Putamen (tissue), 1 donor: Measurements from ENCODE around the gene PPM1H.

Experiments
- DNase-seq: peaks from one replicate; pipeline ENCODE4 v3.0.0-alpha.2; 2016; ENCODE audit warnings: low spot score

The PPM1H gene

DNA sequence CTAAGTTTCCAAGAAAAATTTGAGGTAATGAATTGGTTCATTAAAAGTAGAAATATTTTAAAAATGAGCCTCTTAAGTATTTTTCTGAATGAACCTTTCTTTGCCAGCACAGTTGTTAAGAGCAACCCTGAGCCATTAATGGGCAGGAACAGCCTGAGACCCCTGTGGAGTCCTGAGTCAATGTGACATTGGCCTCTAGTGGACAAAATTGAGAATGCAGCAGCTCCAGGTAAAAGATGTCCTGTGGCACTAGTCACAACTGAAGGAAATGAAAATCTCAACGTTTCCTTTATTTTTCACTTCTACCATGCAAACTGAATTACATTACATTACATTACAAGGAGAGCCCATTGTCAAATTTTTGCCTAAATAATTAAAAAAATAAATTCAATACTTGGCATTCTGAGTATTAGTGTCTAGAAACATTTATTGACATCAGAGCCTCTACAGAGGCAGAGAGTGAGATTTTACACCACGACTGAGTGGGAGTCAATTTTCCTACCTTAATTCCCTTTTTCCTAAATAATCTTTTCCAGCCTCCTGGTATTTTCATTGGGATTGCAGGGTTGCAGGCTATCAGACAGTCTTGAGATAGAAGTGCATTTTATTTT lies 135.7 kb downstream of the PPM1H start:
- no peak for DNase-seq

DNA sequence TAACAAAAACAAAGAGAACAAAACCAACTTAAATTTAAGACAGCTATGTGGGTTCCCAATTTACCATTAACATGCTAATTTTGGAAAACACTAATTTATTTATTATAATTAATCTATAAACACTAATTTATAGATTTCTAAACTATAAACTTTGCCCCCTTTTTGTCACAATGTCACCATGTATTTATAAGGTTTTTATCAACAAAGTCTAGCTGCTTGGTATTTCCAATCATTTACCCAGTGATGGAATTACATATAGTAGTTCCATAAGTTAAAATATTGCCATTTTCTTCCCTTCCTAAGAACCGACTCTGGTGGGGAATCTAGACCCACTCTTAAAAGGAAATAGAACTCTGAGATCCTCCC lies 140.7 kb downstream of the PPM1H start:
- DNase-seq = no peak

DNA sequence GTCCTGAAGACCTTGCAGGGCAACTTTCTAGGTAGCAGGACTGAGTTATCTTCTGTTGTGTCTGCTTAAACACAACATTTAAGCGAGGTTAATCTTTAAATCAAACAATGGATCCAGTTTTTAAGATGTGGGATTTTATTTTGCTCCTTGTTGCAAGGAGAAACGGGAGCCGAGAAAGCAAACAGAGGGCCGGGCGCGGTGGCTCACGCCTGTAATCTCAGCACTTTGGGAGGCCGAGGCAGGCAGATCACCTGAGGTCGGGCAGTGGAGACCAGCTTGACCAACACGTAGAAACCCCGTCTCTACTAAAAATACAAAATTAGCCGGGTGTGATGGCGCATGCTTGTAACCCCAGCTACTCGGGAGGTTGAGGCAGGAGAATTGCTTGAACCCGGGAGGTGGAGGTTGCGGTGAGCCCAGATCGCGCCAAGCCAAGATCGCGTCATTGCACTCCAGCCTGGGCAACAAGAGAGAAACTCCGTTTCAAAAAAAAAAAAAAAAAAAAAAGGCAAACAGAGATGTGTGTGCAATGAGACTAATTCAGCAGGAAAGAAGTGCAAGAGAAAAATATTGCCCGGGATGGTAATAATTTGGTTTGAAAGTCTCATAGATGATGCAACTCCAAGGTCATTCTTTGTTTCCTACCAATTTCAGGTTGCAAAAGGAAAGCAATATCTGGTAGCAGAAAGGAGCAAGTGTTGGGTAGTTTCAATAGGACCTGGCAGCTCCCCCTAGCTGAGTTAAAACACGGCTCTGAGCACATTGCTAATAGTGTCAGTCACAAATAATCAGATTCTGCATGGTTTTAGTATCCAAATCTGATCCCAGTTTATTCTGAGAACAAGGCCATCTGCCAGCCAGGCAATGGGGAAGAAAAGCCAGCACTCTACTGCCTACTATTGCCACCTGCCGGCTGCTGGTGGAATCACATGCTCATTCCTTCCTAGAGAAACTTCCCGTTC lies 141.4 kb downstream of the PPM1H start:
- DNase-seq = peak; percentile 85

DNA sequence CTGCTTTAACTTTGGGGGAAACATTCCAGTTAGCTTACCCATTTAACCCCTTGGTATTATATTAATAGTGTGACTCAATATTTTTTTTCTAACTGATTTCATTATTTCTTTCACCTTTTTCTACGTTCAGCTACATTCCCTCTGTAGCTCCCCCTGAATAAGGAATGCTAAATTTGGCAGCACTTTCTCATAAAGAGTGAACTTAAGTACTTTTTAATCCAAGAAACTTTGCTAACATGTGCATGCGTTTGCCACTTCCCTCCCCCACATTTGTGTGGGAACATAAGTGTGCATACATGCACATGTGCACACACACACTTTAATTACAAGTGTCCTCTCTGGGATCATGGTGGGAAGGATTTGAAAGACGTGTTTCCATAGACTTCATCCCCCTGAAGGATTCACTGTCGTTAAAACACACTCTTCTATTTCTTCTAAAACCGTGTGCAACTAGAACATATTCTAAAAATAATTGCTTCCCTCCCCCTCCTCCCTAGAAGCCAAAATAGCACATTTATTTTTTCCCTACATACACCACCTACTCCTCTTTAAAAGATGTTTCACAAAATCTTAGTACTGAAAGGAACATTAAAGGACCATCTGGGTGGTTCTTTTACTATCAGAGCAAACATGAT lies 142.6 kb downstream of the PPM1H start:
- DNase-seq = peak; percentile 63

DNA sequence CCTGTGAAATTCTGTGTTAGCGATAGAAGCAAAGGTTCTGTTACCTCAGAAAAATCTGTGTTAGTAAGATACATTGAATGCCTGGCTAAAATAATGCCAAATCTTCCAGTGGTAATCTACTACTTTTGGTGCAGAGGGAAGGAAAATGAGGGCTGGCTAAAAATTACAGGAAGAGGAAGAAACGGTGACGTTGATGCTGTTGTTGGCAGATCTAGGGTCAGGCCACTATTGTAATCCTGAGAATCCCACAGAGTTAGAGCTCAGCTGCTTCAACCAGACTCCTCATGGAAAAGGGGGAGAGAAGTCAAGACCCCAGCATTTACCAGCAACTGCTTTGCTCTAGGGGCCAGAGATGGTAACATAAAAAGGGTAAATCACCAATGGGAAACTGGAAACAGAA lies 145.1 kb downstream of the PPM1H start:
- no peak for DNase-seq

DNA sequence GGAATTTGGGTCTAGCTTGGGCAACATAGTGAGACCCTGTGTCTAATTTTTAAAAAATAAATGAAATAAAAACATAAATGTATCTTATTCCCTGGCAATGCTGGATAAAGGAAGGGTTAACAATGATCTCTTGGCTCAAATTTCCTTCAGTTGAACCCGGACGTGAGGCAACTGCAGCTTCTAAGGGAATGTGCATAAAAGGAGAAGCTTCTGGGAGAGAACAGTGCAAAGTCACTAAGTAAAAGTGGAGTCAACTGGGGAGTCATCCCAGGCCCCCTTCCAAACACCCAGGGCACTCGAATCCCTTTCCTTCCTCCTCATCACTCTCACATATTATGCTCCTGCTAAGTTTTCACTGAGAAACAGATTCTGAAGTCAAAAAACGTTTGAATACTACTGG lies 147.3 kb downstream of the PPM1H start:
- no peak for DNase-seq

DNA sequence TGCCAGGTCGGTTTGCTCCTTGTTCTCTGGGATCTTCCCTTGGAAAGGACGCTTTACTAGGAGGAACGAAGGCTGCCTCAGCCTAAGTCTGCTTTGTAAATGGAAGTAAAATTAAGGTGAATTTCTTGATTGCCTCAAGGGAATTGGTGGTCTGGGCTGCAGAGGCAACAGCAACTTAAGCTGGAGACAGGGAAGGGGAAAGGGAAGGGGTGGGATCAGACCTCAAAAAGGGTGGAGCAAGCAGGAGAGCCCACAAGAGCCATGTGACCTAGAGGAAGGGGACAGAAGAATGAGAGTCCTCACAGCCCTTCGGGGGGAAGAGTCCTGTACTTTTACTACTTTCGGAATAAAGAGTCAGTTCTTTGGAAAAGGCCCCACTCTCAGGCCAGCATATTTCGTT lies 147.9 kb downstream of the PPM1H start:
- DNase-seq = no peak

DNA sequence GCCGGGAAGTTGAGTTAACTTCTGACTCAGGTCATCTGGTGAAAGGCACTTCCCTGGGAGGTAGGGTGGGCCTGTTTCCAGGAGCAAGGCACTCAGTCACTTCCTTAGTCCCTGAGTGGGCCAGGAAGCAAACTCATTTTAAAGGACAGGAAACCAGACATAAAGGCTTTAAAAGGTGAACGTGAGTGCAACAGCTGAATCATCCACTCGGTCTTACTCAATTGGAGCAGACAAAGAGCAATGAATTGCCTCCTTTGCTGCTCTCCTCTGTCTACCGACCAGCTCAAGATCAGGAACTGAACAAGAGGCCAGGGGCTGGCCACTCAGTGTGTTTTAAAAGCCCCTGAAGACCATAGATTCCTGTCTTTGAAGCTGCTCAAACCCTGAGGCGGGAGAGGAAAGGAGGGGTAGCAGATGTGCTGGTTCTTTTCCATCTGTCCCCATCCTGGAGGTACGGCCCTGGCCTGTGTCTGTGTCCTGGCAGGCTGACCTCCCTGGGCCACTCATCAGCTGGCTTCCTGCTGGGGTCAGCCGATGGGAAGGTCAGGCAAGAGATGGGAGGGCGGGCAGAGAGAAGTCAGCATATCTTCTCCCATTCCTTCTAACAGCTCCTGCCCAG lies 148.9 kb downstream of the PPM1H start:
- DNase-seq = no peak

DNA sequence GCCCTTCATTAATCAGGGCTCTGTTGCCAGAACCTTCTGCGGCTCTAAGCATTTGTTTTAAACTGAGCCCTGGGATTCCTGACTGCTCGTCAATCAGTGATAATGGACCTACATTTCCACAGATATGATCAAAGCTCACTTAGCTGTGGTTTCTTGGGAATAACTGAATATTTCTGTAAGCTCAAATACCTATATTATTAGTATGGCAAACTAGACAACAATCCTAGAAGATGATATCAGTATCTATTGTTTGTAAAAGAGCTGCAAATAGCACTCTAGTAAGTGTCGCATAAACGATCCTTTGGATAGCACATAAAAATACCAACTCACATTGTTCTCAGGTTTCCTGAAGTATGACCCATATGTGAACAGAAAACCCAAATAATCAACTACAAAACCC lies 150.4 kb downstream of the PPM1H start:
- no peak for DNase-seq

DNA sequence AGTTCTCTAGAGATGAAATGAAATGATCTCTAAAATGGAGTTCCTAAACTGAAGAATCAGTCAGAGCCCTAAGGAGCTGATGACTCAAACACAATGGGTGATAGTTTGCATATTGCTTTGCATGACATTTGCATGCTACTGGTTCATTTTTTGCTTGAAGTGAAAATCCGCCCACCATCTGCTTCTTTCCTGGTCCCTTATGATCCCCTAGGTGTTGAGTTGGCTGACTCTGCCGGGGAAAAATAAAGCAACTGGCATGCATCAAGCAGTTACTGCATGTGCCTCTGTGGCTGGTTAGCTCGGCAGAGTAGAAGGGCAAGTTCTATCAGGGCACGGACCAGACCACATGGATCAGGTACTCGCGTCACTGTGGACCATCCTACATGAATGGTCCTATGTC lies 151.1 kb downstream of the PPM1H start:
- DNase-seq = peak; percentile 55

DNA sequence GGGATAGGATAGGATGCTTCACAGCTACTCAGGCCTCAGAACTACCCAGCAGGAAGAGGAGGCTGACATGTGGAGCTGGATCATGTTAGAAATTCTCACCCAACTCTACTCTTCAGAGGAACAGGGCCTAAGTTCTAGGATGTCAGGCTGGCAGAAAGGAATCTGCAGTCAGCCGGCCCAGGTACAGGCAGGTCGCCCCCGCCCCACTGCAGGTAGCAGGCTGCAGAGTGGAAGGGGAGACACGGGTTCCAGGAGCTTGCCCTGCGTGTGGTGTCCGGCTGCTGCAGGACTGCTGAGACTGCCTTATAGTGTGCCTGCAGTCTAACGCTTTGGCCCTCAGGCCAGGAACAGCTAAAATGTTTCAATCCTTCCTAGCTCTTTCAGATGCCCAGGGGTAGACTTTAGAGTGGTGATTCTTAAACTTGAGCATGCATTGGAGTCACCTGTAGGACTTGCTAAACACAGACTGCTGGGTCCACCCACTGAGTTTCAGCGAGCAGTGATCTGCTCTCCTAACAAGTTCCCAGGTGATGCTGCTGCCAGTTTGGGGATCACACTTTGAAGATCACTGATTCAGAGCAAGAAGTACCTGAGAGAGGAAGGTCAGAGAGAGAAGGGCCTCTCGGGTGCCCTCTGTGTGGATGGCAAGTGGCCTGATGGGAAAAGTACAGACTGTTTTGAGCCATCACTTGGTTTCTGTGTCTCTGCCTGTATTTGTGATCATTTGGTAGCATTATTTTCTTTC lies 153.6 kb downstream of the PPM1H start:
- DNase-seq = no peak

DNA sequence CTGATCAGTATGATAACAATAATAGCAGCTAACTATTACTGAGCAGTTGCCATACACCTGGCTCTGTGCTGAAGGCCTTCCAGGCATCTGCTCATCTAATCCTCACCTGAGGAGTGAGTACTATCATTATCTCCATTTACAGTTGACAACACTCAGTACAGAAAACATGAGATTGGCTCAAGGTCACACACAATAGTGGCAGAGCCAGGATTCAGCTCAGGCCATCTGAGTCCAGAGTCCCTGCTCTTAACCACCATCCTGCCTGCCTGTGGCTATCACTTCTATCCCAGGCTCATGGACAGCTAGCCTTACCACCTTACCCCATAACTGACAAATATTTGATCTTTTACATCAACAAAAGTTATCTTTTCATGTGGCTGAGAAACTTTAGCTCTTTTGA lies 155.5 kb downstream of the PPM1H start:
- no peak for DNase-seq

DNA sequence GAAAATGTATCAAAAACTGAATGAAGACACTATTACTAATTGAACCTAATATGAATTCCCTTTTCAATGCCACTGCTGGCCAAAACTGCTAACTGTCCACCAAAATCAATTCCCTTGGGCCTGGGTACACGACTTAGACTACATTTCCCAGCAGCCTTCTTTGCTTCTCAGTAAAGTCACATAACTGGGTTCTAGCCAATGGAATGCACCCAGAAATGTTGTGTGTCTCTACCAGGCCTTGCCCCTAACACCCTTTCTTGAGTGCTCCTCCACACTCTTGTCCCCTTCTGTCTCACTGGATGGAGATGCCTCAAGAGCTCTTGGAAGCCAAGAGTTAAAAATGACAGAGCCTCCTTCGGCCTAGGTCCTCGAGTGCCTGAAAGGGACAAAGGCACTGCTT lies 156.8 kb downstream of the PPM1H start:
- DNase-seq = no peak

DNA sequence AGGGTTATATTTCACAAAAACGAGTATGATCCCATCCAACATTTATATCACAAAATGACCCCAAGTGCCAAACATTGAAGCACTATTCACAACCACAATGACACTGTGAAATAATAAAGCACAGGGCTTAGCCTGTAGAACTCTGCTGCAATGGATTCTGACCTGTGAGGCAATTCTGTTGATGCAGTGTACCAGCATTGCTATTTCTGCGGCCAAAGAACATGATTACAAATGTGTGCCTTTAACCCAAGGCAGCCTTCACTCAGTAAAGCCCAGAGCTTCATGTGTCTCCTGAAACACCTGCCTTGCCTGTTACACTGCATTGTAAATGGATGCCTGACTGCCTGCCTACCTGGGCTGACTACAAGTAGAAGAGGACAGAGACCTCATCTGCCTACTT lies 158.0 kb downstream of the PPM1H start:
- no peak for DNase-seq

DNA sequence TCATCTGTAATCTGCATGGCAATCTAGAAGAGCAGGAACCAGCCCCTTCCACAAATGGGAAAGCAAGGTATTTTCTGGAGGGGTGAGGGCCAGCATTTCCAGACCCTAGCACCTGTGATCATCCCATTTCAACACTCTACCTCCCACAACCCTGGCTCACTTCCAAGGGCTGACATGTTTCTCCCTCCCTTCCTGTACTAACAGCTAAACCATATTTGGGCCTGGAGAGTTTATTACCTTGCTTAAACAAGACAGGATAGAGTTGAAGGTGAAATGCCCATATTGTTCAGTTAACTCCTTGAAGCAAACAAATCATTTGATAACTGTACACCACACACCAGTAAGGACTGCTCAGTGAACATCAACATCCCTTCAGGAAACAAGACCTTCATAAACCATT lies 158.4 kb downstream of the PPM1H start:
- no peak for DNase-seq

DNA sequence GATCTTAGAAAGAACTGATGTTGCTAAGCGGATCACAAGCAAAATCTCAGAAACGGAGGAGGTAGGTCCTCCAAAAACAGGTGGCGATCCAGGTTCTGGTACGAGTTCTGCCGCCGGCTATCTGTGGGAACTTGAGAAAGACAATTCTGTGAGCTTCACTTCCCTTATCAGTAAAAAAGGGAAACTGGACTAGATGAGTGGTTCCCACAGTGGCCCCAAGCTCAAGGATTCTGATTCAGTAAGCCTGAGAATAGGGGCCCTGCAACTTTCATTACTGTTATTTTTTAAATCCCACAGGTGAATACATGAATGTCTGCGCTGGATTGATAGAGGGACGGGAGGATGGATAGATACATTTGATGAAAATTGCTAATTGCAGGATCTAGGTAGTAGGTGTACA lies 160.2 kb downstream of the PPM1H start:
- no peak for DNase-seq

DNA sequence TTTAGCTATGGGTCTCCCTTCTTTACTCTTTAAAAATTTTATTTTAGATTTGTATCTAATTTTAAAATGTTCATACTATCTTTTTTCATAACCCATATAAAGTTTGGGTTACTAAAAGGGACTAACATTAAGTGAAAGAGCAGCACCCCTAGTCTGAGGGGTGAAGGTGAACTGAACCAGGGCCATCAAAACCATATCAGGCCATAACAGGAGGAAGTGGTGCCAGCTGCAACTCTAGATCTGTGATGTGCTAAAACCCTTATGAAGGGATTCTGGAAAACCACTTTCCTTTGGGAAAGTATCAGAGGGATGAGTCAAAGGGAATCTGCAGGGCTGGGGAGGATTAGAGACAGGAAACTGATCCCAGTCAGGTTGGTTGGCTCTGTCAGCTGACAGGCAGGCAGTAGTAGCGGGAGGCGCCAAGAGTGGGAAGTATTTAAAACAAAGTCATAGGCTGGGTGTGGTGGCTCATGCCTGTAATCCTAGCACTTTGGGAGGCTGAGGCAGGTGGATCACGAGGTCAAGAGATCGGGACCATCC lies 162.5 kb downstream of the PPM1H start:
- no peak for DNase-seq

DNA sequence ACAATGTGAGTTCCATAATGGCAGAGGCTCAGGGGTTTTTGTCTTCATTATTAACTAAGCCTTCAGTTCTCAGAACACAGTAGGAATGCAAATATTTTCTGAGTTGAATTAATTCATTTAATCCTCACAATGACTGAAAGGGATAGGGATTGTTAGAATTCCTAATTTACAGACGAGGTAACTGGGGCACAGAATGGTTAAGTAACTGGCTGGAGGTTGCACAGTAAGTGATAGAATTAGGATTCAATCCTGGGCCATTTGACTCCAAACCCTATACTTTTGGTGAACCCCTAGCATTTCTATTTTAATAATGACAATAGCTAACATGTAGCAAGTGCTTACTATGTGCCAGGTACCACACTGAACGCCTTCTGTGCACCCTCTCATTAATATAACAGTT lies 163.1 kb downstream of the PPM1H start:
- no peak for DNase-seq

DNA sequence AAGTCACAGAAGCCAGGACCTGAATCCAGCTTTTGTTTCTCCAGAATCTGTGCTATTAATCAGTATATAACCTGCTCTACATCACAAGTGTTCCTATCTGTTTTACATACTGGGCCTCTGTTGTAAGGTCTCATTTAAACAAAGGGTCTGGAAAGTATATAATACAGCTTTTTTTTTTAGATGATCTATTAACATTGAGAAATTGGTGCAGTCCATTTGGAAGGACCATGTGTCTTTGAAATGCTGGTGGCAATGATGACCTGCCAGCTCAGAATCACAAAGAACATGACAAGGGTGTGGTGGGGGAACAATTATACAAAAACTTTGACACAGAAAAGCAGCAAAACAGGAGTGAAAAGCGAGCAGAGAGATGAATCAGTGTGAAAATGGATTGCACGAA lies 164.6 kb downstream of the PPM1H start:
- no peak for DNase-seq

DNA sequence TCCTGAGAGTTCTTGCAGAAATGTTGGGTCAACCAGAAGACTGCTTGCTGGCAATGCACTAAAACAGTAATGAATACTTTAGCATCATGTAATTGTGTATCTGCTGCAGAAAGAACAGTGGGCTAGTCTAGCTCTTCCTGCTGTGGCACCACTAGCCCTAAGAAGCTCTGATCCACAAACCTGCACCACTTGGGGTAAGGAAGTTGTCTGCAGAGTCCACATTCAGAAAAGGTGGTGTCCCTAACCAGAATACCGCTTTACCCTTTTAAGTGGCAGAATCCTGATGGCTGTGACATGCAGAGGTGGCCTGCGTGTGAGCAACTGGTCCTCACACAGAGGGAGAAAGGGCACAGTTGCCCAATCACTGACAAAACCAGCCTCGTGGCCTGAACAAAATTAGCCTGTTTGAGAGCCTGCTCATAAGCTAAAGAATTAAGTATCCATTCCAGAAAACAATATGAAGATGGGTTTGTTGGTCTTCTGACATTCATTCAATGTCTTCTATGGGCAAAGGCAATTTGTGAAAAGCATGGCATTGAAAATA lies 165.8 kb downstream of the PPM1H start:
- no peak for DNase-seq

DNA sequence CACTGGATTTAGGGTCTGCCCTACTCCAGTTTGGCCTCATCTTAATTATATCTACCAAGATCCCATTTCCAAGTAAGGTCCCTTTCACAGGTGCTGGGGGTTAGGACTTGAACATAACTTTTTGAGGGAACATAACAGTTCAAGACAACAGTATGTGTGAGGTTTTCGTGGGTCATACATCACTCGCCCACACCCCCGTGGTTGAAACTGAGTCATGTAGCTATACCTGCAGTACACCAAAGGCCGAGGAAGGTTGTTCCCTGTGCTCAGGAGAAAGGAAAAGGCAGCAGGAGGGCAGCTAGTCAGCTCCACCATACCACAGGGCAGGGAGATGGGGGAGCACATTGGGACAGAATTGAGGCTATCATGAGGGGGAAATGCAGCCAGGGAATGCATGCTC lies 167.0 kb downstream of the PPM1H start:
- DNase-seq = no peak

DNA sequence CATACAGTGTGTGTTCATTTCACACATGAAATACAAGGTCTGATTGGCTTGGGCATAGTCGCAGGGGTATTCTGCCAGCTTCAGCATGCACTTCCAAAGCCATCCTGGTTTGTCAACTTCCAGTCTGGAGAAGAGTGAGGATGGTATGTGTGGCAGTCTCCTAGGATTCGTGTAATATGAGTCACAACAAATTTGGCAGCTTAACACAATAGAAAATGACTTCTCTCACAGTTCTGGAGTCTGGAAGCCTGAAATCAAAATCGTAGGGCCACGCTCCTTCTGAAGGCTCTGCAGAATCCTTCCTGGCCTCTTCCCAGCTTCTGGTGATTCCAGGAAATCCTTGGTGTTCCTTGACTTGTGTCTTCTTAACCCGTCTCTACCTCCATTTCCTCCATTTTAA lies 167.5 kb downstream of the PPM1H start:
- DNase-seq = no peak
